ENCODE measurements around the gene MBP.

The MBP gene

GRCh38 chr18:77151033-77151771 lies 18.6 kb upstream of the MBP start:
- no peak for DNase-seq (ENCODE audit: low spot score)

GRCh38 chr18:77150588-77150987 lies 18.0 kb upstream of the MBP start:
- DNase-seq (ENCODE audit: low spot score), result no peak

GRCh38 chr18:77148289-77148688 lies 15.7 kb upstream of the MBP start:
- DNase-seq (ENCODE audit: low spot score), result no peak

- DNase-seq (ENCODE audit: low spot score), result no peak
Observed at GRCh38 chr18:77147418-77147852, 14.9 kb upstream of the MBP start.

- no peak for DNase-seq (ENCODE audit: low spot score)
Observed at GRCh38 chr18:77146249-77147080, 13.9 kb upstream of the MBP start.

GRCh38 chr18:77145364-77145901 lies 12.8 kb upstream of the MBP start:
- DNase-seq (ENCODE audit: low spot score), result no peak

GRCh38 chr18:77144451-77145118 lies 12.0 kb upstream of the MBP start:
- no peak for DNase-seq (ENCODE audit: low spot score)

GRCh38 chr18:77144046-77144445 lies 11.5 kb upstream of the MBP start:
- DNase-seq (ENCODE audit: low spot score), result no peak

GRCh38 chr18:77143196-77143595 lies 10.6 kb upstream of the MBP start:
- no peak for DNase-seq (ENCODE audit: low spot score)

GRCh38 chr18:77141401-77142118 lies 9.0 kb upstream of the MBP start:
- no peak for DNase-seq (ENCODE audit: low spot score)

GRCh38 chr18:77140439-77141109 lies 8.0 kb upstream of the MBP start:
- DNase-seq (ENCODE audit: low spot score), result no peak

GRCh38 chr18:77140030-77140429 lies 7.4 kb upstream of the MBP start:
- no peak for DNase-seq (ENCODE audit: low spot score)

- DNase-seq (ENCODE audit: low spot score), result no peak
Observed at GRCh38 chr18:77139619-77140018, 7.0 kb upstream of the MBP start.

GRCh38 chr18:77138270-77138669 lies 5.7 kb upstream of the MBP start:
- DNase-seq (ENCODE audit: low spot score), result no peak

- no peak for DNase-seq (ENCODE audit: low spot score)
Observed at GRCh38 chr18:77137851-77138250, 5.3 kb upstream of the MBP start.

GRCh38 chr18:77136871-77137665 lies 4.5 kb upstream of the MBP start:
- no peak for DNase-seq (ENCODE audit: low spot score)

- DNase-seq (ENCODE audit: low spot score), result no peak
Observed at GRCh38 chr18:77136076-77136718, 3.6 kb upstream of the MBP start.

- DNase-seq (ENCODE audit: low spot score), result no peak
Observed at GRCh38 chr18:77135339-77136075, 2.9 kb upstream of the MBP start.

GRCh38 chr18:77134611-77135010 lies 2.0 kb upstream of the MBP start:
- DNase-seq (ENCODE audit: low spot score), result no peak
